ENCODE results near the gene AQP6. TPM values are rescaled to one million over a fixed set of nuclear protein-coding genes. Genes with fewer than 3 reads are reported as not detected.

AQP6 gene
- total RNA-seq, 1 experiment from 2014 or later: not detected

- Histone ChIP-seq H4K20me1 (ENCODE audit: insufficient read depth) (no peaks in the 10 kb centered on the region), H3K36me3 (ENCODE audit: low read depth) (no peaks in the 10 kb centered on the region), H3K4me1 (replicated peaks; ENCODE audit: insufficient read depth) (peaks cover 57% of the 10 kb centered on the region), H3K9me2 (ENCODE audit: insufficient read depth) (no peaks in the 10 kb centered on the region), H3F3A (ENCODE audit: insufficient read depth, low read depth) (peaks cover 16% of the 10 kb centered on the region; the same call in 1 of the 2 replicates), H2AFZ (no peak overlapping the region), H3K4me2 (peak overlapping the region; percentile 62), H3K27ac (peak overlapping the region; percentile 57; the same call in 1 of the 2 replicates), H3K4me3 (no peak overlapping the region), H3K79me2 (ENCODE audit: low read depth) (no peaks in the 10 kb centered on the region), H3K9me3 (ENCODE audit: insufficient read depth, low read depth) (no peaks in the 10 kb centered on the region), H3K27me3 (ENCODE audit: insufficient read depth, low read depth) (no peaks in the 10 kb centered on the region)
- intact Hi-C loops (cut with micrococcal nuclease; ENCODE audit: unreplicated experiment): loop anchor here (1.0 to 10.0 kb wide), 2 partner anchors 94 to 202 kb away; partner anchors contain the start of gene CERS5
- peak; percentile 90 to 97 for DNase-seq
- POLR2A ChIA-PET (ENCODE audit: unreplicated experiment): interaction anchor here (0.5 to 0.8 kb wide), 4 partner anchors 18 to 640 kb away, joined by 5 to 22 read pairs (median 8); partner anchors contain the start of gene TROAP
- CTCF ChIA-PET: interaction anchor here (0.6 to 1.4 kb wide), 10 partner anchors 14 to 290 kb away, joined by 3 to 17 read pairs (median 5); no protein-coding TSS in a partner anchor
- TF ChIP-seq CTCF (conservative IDR thresholded peaks at IDR 0.05) (no peak), EZH2 (IDR thresholded peaks at IDR 0.05; ENCODE audit: low read depth) (no peak)
- no TSS peak for BruUV-seq (replicated peaks)
Observed at GRCh38 chr12:49962861-49963765, 9.6 kb upstream of the AQP6 start.

GRCh38 chr12:49963976-49964815 is 8.6 kb upstream of the AQP6 start:
- Histone ChIP-seq H3K9me3 (ENCODE audit: insufficient read depth, low read depth) (no peaks in the 10 kb centered on the region), H2AFZ (no peak overlapping the region), H4K20me1 (ENCODE audit: insufficient read depth) (no peaks in the 10 kb centered on the region), H3K9me2 (ENCODE audit: insufficient read depth) (no peaks in the 10 kb centered on the region), H3F3A (ENCODE audit: insufficient read depth, low read depth) (peaks cover 14% of the 10 kb centered on the region; the same call in 1 of the 2 replicates), H3K4me3 (no peak overlapping the region), H3K36me3 (ENCODE audit: low read depth) (no peaks in the 10 kb centered on the region), H3K4me1 (replicated peaks; ENCODE audit: insufficient read depth) (peaks cover 53% of the 10 kb centered on the region), H3K4me2 (no peak overlapping the region), H3K27ac (no peak overlapping the region), H3K79me2 (ENCODE audit: low read depth) (no peaks in the 10 kb centered on the region), H3K27me3 (ENCODE audit: insufficient read depth, low read depth) (peaks cover 10% of the 10 kb centered on the region; the same call in 1 of the 2 replicates)
- no TSS peak for BruUV-seq (replicated peaks)
- ChIA-PET CTCF (interaction anchor here (1.1 to 1.4 kb wide), 2 partner anchors 19 to 106 kb away, joined by 3 to 12 read pairs; no protein-coding TSS in a partner anchor), POLR2A (ENCODE audit: unreplicated experiment) (no interaction called here)
- no peak for DNase-seq
- TF ChIP-seq EZH2 (IDR thresholded peaks at IDR 0.05; ENCODE audit: low read depth): no peak
- TF ChIP-seq CTCF (conservative IDR thresholded peaks at IDR 0.05): no peak
- intact Hi-C loops (cut with micrococcal nuclease; ENCODE audit: unreplicated experiment): loop anchor here (1.0 to 10.0 kb wide), 2 partner anchors 95 to 201 kb away; partner anchors contain the start of gene CERS5
